GM21576 (cell line): ENCODE measurements around the gene TADA2B.

Experiments
- ATAC-seq: cut with Tn5 transposase; IDR thresholded peaks from one replicate; pipeline ENCODE4 v1.9.1; 2021; ENCODE audit warnings: mild to moderate bottlenecking, moderate library complexity; ENCODE audit not compliant: unreplicated experiment

The TADA2B gene

DNA sequence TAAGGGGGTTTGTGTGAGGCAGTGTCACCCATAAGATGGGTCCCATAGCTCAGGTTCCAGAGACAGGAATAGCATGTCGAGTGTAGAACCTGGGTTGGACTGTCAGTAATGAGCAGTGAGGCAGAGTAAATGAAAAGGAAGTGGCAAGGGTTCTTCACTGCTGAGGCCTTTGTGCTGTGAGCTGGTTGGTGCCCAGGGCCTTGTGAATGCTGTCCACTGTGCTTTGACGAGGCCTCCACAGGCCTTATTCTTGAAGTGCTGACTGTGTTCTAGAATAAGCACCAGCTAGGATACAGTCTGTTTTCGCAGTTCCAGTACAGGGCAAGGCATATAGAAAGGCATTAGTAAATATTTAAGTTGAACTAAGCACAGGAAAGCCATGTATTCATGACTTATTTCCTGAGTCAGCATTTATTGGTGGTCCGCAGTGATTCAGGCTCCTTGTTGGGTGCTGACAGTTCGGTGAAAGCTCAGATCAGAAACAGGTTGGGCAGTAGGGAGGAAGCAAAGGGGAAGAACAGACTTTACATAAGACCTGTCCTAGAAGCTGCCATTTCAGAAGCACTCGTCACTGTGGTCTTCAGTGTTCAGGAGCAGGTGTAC lies 25.6 kb upstream of the TADA2B start:
- ATAC-seq: no peak

DNA sequence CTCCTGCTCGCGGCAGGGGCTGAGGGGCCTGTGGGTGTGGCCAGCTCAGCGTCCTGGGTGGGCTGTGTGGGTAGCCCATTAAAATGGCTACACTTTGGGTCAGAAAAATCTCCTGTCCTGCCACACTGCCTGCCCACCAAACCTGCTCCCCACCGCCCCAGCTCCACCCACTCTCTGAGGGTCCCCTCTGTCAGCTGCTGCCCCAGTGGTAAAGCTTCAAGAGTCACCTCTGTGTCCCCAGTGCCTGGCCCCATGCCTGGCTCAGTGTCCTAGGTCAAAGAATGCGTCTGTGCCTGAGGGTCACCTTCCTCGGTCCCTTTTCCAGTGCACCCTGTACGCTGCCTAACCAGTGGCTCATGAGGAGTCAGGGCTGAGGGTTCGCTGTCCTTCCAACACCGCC lies 24.9 kb upstream of the TADA2B start:
- no peak for ATAC-seq

DNA sequence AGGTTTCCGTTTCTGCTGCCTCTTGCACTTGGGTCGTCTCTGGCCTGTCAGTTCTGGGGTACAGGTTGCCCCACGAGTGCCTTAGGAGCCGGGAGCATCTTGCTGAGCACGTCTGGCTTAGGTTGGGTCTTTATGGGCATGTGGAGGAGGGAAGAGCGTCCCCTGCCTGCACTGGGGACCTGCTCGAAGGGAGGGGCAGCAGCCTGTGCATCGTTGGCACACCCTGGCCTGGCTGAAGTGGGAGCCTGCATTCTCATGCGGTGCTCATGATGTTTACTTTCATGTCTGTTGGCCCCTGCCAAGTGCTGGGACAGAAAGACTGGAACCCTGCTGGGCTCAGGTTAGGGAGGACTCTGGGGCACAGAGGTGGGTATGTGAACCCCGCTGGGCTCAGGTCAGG lies 23.8 kb upstream of the TADA2B start:
- no peak for ATAC-seq

DNA sequence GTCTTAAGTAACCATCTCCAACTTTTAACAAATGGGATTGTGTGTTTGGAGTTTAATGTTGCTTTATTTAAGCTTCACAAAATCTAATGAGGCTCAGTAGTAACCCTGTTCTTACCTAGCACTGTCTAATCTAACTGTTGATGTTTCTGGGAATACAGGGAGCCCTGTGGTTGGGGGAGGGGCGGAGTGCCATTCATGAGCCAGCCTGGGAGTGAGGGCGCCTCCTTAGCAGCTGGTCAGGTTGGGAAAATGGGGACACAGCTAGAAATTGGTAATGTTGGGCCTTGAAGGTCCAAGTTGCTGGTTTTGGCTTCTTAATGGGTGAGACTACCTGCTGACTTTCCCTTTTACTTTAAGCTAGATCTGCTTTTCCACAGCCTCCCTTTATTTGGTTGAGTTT lies 22.9 kb upstream of the TADA2B start:
- no peak for ATAC-seq

DNA sequence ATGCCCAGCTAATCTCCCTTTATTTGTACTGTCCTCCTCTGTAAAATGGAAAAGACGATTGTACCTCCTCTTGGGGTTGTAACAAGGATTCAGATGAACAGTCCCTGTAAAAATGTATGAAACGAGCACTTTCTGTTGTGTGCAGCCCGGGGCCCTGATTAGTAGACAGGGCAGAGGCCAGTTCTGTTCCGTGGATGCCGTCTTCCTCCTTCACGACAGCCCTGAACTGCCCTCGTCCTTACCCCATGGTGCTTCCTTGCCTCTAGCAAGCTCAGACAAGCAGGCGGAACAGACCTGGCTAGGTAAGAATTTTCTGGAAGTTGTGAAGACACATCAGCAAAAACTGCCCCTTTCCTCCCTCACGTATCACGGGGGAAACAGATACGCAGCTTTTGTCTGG lies 22.3 kb upstream of the TADA2B start:
- ATAC-seq: no peak

DNA sequence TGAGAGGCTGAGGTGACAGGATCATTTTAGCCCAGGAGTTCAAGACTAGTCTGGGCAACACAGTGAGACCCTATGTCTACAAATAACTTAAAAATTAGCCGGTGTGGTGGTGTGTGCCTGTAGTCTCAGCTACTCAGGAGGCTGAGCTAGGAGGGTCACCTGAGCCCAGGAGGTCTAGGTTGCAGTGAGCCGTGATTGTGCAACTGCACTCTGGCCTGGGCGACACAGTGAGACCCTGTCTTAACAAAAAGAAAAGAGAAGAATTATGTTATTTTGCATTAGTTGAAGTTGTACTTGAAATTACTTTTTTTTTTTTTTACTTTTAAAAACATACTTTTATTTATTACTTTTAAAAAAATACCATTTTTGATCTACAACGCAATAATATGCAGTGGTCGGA lies 21.8 kb upstream of the TADA2B start:
- ATAC-seq: no peak

DNA sequence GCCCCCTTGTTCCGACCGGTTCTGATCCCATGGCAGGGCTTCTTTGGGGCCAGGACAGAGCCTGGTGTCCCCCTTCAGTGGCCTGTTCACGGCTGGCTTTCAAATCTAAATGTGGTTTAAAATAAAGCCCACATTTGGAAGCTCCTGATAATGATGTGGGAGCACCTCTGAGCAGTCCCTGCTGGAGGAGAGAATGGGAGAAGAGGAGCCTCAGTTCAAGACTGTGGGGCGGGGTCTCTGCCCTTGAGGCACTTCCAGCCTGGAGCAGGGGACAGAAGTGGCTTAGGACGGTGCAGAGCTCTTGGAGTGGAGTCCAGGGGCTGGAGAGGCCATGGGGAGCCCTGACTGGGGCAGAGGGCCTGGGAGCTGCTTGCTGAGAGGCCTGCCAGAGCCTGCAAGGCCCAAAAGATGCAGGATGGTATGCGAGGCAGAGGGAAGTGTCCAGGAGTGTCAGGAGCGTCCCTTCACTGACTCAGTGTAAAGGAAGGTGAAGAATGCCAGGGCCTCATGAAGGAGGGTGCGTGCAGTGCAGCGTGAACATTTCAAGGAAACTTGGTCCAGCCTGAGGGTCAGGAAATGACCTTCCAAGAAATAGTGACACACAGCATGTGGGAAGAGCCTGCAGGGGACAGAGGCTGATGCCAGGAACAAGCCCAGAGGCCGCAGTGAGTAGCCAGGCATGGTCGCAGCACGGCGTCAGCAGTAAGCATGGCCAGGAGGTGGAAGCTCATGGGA lies 21.1 kb upstream of the TADA2B start:
- no peak for ATAC-seq

DNA sequence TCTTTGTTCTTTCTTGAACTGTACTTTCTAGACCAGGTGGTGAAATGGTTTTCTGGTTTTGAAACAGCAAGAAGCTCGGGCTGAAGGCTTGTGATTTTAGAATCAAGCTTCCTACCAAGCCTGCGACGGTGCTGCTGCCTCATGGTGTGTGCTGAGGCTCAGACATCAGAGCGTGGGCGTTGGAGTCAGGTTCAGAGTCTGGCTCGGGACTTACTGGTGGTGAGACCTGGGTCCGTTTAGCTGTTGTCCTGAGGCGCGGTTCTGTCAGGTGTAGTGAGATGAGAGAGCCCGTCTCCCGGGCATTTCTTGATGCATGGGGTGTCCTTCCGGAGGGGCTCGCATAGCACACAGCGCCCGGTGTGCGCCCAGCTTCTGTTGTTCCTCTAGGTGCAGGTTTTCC lies 19.7 kb upstream of the TADA2B start:
- no peak for ATAC-seq

DNA sequence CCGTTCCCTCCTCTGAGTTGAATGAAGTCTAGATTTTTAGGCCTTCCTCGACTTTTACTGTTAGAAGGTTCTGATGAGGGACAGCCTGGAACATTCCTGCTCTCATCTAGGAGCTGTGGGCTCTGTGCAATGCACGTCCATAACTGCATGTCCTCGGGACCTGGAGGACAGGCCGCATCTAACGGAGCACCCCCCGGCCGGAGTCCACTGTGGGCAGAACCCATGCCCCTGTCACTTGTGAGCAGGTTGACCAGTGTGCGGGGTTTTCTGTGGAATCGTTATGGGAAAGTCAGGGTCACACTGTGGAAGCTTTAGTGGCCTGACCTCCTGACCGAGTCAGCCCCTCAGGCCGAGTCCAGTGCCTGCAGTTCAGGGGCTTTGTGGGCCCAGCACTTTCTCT lies 19.3 kb upstream of the TADA2B start:
- no peak for ATAC-seq

DNA sequence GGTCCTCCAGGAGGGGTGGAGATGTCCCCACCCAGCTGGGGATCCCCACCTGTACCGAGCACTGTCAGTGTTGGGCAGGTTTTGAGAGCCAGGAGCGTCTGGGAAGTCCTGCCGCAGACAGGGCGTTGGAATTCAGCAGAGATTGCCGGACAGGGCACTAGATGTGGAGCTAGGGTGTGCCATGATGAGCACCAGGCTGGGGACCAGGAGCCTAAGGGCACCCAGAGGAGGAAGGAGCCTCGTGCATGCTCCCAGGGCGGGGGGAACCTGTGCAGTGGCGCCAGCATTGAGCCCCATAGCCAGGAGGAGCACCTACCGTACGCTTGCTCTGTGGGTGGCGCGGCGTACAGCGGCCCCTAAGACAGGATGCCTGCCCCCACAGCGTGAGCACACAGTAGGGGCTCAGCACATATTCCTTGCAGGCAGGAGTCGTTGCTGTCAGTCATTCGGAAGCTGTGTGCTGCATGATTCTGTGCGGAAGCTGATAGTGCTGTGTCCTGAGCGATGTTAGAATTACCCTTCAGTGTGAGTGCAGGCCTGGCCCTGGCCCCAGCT lies 18.8 kb upstream of the TADA2B start:
- ATAC-seq: no peak

DNA sequence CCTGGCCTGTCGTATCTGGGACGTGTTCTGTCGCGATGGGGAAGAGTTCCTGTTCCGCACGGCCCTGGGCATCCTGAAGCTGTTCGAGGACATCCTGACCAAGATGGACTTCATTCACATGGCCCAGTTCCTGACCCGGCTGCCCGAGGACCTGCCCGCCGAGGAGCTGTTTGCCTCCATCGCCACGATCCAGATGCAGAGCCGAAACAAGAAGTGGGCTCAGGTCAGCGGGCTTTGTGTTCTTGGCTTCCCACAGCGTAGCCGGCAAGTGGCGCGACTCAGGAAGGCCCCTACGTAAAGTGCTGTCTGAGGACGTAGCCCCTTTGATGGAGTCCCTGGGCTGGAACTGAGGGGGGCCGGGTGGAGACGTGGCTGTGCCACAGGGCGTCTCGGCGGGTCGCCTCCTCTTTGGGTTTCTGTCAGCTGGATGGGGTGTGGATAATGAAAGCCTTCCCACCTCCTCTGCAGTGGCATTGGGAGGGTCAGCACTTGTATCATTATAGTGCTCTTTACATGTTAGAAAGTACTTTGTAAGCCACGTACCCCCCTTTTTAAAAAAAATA lies 18.1 kb upstream of the TADA2B start:
- ATAC-seq: no peak

DNA sequence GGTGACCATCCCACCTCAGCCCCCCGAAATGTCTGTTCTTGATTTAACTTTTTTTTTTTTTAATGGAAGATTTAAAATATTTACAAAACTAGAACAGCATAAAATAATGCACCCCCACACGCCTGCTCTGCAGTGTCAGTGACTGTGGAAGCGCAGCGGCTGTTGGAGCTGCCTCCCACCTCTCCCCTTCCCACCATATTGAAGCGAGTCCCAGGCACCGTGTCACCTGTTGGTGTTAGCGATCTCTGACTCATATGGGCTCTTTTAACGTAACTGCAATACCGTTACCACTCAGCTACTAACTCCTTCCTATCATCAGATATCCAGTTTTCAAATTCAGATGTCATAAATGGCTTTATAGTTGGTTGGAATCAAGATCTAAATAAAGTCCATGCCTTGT lies 17.1 kb upstream of the TADA2B start:
- ATAC-seq: no peak

DNA sequence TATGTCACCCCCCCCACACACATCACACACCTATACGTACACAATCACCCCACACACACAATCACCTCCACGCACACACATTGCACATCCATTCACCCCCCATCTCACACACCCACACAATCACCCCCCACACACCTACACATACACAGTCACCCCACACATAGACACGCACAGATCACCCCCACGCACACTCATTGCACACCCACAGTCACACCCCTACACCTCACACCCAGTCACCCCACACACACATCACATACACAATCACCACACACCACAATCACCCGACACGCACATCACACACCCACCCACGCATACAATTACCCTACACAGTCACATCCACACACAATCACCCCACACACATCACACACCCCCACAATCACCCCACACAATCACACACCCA lies 15.9 kb upstream of the TADA2B start:
- no peak for ATAC-seq

DNA sequence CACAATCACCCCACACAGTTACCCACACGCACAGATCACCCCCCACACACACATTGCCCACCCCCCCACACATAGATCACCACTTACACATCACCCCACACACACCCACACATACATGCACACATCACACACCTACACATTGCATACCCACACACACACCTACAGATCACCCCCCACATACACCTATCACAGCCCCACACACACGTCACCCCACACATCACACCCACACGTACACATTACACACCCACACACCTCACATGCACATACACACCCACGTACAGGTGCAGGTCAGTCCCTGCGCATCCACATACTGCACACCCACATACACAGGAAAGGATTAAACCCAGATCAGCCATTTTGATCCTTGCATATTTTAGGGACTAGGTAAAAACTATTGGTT lies 15.3 kb upstream of the TADA2B start:
- no peak for ATAC-seq

DNA sequence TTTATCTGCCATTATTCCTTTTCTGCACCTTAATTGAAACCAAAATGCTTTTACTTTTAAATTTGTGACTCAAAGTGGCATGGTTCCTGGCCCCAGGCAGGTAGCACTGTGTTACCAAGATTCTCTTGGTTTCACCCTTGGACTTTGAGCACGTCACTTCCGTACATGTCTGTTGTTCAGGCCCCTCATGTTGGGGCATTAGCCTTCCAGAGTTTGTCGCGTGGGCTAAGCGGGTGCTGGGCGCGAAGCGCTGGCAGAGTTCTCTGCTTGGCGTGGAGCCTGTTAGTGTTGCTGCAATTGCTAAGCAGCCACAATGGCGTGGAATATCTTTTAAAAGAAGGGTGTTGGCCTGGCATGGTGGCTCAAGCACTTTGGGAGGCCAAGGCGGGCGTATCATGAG lies 14.0 kb upstream of the TADA2B start:
- no peak for ATAC-seq

DNA sequence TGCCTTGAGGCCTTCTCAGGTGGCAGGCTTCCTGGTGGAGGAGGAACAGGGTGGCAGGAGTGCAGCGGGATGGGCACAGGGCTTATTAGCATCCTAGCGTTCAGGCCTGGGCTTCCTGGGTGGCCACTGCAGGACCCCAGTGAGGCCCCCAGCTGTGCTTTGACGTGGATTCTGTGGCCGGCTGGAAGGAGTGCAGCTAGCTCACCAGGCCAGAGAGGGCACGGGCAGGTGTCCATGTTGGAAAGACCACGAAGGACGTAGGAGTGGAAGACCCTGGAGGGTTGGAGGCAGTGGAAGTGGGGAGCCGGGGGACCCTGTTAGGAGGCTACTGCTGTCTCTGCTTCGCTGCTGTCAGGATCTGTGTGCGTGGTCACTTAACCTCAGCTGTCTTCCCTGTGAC lies 13.3 kb upstream of the TADA2B start:
- ATAC-seq: no peak

DNA sequence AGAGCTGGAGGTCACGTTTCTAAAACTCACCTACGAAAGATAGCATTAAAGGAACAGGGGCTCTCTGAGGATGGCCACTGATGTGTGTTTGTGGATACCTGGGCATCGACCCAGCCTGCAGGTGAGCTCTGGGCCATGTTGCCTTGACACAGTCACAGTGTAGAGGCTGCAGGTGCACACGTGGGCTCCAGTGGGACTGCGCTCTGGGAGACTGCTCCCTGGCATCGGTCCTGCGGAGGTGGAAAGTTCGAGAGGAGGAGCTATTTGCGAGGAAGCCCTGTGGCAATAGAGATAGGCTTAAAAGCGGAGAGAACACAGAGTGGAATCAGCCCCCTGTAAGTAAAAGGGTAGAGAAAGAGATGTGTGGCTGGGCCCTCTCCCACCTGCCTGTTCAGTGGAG lies 12.3 kb upstream of the TADA2B start:
- ATAC-seq: no peak

DNA sequence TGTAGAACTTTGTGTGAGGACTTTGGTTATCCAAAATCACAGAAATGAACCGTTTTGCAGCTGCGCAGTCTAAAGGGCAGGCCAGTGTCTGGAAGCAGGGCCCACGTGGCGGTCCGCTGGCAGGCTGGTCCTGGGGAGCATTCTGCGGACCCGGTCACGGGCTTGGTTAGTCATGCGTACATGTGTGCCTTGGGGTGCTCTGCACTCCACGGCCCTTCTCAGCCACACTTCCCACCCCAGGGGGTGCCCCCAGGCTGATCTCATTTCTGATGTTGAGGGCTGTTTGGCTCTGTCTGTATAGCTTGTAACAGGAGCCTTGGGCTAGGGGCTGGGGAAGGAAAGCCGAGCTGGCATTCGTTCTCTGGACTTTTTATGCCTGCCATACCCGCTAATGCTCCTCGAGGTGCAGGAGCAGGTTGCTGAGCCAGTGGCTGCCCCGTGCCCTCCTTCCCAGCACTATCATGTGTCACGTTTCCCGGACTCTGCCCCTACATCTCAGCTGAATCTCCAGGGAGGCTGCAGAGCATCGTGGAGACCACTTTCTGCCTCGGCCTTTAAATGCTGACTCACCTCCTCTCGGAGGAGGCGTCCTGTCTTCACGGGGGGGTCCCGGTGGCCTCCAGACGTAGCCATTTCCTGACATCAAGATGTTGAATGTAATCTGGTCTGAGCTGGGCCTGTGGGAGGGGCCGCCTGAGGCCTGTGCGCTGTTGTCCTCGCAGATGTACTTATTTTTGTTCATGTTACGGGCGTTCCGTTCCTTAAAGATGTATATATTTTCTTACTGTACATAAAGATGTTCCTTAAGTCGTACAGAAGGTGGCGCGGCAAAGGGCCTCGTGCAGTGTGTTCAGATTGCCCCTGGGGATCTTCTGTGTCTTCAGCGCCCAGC lies 11.4 kb upstream of the TADA2B start:
- ATAC-seq: no peak

DNA sequence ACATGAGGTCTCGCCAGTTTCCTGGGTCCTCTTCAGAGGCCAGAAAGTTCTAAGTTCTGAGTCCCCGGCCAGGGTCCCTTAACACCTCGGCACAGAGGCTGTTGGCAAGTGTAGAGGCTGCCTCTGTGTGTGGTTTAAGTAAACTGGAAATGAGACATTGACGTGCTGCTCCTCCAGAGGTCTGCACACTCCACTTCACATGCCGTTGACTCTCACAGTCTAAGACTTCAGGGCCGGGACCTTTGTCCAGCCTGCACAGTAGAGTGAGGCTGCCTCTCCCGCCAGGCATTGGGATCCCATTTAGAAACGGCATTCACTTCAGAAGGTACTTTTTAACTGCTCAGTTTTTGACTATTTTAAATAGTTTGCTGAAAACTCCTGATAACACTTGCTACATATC lies 10.6 kb upstream of the TADA2B start:
- no peak for ATAC-seq

DNA sequence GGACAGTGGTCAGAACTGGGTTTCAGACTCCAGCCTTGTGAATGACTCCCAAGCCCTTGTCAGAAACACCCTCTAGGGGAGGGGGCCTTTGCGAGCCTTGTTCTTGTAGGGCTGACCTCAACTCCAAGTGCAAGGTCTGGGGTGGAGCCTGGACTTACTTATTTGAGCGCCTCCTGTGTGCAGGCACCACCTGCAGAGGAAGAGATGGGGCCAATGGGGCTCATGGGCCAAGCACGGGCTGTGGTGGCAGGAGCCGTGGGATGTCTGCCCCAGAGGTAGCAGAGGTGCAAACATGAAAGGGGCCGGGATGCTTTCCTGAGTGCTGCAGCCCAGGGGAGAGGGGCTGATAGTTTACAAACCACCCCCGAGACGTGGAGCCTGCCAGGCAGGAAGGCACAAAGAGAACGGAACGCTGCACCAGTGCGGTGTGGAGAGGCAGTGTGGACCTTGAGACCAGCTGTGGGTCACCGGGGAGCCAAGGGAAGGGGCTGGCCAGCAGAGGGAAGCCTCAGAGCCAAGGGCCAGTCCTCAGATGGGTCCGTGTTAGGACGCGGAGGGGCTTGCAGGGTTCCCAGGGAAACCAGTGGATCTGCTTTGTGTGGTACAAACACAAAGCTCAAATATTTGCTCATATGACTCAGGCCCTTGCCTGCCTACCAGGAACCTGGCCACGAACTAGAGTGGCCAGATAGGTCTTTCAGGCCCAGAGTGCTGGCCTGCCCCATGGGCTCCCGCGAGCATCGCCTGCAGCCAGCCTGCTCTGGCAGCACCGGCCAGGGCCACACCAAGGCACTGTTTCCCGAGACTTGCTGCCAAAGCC lies 8.7 kb upstream of the TADA2B start:
- no peak for ATAC-seq

DNA sequence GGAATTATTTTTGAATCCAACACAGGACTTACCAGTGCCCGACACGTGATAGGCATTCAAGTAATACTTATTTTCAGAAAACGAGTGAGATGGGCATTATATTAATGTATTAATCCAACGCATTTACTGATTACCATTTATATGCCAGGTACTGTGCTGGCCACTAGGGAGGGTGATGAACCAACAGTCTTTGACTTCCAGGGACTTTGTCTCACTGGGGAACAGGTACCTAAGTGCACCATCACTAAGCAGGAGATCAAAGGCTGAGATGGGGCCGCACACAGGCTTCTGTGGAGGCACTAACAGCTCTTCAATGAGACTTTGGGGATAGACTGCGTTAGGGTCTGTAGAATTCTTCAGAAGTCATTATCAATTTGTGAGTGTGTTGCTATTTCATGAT lies 5.7 kb upstream of the TADA2B start:
- no peak for ATAC-seq
